NCI-H1105 treated with DMSO at 0.1 percent for 48 hours (cell line): Measurements from ENCODE around the gene NGRN.

Source experiments
- DNase-seq: peaks from one replicate; lab custom pipeline; 2025; lab: John Stamatoyannopoulos, UW

The NGRN gene, protein sequence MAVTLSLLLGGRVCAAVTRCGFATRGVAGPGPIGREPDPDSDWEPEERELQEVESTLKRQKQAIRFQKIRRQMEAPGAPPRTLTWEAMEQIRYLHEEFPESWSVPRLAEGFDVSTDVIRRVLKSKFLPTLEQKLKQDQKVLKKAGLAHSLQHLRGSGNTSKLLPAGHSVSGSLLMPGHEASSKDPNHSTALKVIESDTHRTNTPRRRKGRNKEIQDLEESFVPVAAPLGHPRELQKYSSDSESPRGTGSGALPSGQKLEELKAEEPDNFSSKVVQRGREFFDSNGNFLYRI

DNA sequence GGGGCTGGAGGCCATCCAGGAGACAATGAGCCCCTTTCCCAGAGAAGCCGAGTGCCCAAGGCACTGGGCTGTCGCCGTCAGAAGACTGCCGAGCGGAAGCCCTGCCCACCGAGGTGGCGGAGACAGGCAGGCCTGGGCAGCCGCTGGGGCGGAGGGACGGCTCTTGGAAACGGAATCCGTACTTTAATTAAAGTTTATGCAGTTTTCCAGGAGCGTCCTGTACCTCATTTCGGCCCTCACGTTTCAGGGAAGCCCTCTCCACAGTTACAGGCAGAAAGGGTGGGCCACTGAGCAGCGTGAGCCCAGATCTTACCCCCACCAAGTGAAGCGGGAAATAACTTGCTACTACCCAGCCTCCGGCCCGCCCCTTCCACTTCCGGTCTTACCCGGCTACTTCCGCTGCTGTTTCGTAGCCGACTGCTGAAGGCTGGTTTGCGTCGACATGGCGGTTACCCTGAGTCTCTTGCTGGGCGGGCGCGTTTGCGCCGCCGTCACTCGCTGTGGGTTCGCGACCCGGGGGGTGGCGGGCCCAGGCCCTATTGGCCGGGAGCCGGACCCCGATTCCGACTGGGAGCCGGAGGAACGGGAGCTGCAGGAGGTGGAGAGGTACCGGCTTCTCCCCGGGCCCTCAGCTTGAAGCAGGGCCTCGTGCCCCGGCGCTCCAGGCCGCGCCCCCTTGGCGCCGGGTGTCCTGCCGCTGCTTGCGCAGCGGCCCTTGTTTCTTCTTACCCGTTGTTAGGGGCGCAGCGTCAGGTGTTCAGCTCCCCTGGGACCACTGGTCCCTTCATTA, at the start of gene NGRN:
NGRN (plus strand) TSS at position 402 of the 790 bp plus-strand sequence; CDS start at position 443, 41 bp downstream.
- peak; percentile 78 for DNase-seq

DNA sequence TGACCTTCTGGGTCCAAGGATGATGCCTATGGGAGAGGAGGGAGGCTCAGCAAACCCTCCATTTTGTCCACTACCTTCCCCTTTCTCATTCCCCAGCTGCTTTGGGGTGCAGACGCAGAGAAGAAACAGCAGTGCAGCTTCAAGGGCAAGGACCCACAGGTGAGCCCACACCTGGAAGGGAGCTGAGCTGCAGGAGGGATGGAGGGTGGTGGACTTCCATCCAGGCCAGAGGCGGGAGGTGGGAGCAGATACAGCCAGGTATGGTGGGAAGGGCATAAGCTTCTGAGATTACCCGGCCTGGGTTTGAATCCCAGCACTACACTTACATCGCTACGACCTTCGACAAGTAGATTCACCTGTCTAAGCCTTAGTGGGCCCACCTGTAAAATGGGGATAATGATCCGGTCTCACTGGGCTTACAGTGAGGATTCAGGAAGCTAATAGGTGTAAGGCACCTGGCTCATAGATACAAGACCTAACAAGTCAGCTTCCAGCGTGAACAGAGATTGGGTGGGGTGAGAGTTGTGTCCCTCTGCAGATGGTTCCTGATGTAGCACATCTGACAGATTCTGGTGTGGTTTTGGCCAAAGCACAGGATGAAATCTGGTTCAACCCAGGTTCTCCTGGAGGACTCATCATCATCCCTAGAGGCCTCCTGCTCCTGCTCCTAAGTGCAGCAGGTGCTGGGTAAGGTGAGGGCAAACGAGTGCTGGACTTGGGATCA, 47.6 kb upstream of the NGRN start:
- no peak for DNase-seq

DNA sequence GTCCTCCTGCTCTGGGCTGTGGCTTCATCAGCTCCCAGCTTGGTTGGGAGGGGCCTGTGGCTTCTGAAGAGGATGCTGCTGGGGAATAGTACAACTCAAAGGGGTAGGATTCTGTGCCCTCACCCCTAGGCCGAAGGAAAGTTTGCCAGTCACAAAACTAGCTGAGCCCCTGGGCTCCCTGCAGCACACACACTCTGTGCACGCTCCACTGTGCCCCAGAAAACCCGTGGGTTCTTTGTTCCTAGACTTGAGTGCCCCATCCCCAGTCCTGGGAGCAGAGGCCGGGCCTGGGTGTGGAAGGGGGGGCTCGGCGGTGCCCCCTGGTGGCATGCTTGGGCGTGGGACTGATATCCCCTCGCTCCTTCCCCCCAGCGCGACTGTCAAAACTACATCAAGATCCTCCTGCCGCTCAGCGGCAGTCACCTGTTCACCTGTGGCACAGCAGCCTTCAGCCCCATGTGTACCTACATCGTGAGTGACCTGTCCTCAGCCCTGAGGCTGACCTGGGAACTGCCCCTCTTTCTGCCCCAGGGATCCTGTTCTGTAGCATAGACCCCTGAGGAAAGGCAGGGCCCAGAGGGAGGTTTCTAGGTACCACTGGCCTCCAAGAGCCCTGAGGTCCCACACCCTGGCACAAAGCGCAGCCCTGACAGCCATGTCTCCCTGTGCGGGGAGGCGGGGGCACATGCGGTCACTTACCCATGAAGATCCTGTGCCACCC, 45.9 kb upstream of the NGRN start:
- DNase-seq: no peak

DNA sequence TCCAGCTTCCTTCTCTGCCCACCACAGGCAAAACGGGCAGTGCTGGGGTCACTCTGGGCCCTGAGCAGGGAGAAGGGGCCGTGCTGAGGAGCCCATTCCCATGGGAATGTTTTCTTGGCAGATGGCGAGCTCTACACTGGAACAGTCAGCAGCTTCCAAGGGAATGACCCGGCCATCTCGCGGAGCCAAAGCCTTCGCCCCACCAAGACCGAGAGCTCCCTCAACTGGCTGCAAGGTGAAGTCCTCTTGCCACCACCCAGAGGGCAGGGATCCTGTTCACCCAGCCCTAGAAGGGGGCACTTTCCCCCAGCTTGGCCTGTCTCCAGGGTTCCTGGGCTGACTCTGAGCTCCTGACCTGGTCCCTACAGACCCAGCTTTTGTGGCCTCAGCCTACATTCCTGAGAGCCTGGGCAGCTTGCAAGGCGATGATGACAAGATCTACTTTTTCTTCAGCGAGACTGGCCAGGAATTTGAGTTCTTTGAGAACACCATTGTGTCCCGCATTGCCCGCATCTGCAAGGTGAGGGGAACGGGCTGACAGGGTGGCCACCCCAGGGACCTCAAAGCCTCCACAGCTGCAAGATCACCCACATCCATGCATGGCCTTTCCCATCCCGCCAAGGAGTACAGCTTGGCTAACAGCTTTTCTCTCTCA, 44.1 kb upstream of the NGRN start:
- peak; percentile 40 for DNase-seq

DNA sequence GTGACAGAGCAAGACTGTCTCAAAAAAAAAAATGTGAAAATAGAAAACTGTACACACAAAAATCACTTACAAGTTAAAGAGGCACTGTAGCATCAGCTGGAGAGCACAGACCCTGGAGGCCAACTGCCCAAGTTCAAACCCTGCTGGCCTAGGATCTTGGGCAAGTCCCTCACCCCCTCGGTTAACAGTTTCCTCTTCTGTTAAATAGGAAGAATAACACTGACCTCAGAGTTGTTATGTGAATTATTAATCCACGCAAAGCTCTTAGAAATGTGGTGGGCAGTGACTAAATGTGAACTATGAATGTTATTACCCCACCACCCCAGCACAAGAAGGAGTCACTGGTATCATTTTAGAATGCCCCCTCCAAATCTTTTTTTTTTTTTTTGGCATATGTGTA, 42.9 kb upstream of the NGRN start:
- no peak for DNase-seq

DNA sequence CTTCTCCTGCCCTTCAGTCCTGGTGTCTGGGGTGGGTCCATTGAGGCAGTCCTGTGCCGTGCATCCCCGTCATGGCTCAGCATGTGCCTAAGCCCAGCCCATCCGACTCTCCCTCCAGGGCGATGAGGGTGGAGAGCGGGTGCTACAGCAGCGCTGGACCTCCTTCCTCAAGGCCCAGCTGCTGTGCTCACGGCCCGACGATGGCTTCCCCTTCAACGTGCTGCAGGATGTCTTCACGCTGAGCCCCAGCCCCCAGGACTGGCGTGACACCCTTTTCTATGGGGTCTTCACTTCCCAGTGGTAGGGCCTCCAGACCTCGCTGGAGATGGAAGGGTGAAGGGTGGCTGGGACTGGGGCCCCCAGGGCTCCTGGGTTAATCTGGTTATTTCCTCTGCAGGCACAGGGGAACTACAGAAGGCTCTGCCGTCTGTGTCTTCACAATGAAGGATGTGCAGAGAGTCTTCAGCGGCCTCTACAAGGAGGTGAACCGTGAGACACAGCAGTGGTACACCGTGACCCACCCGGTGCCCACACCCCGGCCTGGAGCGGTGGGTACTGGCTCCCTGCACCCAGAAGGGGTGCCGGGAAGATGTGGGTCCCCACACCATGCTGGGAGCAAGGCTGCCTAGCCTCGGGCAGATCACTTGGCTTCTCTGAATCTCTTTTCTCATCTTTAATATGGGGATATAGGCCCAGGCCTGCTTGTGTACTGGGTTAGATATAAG, 41.9 kb upstream of the NGRN start:
- DNase-seq: no peak

DNA sequence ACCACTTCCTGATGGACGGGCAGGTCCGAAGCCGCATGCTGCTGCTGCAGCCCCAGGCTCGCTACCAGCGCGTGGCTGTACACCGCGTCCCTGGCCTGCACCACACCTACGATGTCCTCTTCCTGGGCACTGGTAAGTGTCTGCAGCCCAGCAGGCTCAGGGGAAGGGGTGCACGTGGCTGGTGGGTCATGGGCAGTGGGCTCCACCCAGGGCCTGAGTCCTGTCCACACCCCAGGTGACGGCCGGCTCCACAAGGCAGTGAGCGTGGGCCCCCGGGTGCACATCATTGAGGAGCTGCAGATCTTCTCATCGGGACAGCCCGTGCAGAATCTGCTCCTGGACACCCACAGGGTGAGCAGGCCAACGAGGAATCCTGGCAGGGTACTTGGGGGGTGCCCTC, 40.4 kb upstream of the NGRN start:
- DNase-seq: no peak

DNA sequence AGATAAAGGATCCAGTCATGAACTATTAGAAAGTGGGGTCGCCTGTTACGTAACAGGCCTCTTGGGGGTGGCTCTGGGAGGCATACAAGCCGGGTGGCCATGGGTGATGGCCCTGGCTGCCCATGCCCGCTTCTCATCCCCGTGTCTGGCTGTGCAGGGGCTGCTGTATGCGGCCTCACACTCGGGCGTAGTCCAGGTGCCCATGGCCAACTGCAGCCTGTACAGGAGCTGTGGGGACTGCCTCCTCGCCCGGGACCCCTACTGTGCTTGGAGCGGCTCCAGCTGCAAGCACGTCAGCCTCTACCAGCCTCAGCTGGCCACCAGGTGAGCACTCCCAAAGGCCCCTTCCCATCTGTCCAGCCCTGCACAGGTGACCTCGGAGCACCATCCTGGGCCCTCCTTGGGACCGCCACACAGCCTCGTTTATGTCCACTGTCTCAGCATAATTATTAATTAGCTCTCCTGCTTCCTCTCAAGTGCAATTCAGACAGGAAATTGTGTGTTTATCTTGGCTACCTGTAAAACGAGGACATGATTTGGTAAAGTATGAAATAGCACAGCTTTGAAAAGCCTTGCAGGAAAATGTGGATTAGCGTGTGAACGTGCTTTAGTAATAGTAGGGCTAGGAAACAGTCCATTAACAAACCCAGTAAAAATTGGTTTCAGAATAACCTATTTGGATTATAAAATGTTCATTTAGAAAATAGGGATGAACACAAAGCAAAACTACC, 39.8 kb upstream of the NGRN start:
- DNase-seq: peak; percentile 20

DNA sequence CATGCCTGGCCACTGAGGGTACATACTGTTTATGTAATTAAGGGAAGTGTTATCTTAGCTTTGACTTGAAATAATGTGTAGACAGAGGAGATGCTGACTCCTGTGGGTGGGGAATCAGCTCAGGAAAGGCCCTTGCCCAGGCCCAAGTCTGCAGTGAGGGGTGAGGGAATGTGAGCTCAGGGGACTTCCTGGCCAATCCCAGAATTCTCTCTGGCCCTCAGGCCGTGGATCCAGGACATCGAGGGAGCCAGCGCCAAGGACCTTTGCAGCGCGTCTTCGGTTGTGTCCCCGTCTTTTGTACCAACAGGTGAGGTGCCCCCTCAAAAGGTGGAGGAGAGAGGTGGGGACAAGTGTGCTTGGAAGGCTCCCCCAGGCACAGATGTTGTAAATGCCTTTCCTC, 38.1 kb upstream of the NGRN start:
- no peak for DNase-seq

DNA sequence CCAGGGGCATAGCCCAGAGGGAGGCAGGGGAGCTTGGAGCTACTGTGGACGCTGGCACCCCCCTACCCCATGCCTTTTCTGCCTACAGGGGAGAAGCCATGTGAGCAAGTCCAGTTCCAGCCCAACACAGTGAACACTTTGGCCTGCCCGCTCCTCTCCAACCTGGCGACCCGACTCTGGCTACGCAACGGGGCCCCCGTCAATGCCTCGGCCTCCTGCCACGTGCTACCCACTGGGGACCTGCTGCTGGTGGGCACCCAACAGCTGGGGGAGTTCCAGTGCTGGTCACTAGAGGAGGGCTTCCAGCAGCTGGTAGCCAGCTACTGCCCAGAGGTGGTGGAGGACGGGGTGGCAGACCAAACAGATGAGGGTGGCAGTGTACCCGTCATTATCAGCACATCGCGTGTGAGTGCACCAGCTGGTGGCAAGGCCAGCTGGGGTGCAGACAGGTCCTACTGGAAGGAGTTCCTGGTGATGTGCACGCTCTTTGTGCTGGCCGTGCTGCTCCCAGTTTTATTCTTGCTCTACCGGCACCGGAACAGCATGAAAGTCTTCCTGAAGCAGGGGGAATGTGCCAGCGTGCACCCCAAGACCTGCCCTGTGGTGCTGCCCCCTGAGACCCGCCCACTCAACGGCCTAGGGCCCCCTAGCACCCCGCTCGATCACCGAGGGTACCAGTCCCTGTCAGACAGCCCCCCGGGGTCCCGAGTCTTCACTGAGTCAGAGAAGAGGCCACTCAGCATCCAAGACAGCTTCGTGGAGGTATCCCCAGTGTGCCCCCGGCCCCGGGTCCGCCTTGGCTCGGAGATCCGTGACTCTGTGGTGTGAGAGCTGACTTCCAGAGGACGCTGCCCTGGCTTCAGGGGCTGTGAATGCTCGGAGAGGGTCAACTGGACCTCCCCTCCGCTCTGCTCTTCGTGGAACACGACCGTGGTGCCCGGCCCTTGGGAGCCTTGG, 37.4 kb upstream of the NGRN start:
- no peak for DNase-seq

DNA sequence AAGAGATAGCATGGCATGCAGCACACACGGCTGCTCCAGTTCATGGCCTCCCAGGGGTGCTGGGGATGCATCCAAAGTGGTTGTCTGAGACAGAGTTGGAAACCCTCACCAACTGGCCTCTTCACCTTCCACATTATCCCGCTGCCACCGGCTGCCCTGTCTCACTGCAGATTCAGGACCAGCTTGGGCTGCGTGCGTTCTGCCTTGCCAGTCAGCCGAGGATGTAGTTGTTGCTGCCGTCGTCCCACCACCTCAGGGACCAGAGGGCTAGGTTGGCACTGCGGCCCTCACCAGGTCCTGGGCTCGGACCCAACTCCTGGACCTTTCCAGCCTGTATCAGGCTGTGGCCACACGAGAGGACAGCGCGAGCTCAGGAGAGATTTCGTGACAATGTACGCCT, 36.5 kb upstream of the NGRN start:
- DNase-seq: no peak

DNA sequence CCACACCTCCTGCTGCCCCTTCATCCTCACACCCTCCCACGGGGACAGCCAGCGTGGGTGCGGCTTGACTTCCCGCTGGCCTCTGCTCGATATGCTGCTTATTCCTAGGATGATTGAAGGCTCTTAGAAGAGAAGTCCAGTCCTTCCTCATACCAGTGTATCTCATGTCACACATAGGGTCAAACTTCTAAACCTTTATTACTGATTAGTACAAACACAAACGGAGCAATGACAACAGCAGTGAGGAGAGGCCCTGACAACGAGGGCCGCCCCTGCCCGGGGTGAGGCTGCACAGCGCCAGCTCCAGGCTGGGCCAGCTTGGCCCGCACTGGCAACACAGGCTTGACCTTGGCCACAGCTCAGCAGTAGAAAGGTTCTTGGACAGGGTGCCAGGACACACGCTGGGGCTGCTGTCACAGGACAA, 35.4 kb upstream of the NGRN start:
- no peak for DNase-seq

DNA sequence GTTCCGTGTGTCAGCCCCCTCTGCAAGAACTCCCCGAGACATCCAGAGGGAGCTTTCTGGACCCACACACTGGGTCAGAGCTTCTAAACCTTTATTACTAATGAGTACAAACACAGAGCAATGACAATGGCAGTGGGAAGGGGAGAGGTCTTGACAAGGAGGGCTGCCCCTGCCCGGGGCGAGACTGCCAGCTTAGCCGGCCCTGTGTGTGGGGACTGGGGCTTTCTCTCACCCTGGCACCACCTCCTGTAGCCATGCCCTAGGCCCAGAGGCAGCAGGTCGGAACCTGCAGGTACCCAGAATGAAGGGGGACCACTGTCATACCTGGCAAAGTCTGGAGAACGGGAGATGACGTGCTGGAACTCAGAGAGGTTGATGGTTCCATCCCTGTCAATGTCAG, 34.9 kb upstream of the NGRN start:
- no peak for DNase-seq

DNA sequence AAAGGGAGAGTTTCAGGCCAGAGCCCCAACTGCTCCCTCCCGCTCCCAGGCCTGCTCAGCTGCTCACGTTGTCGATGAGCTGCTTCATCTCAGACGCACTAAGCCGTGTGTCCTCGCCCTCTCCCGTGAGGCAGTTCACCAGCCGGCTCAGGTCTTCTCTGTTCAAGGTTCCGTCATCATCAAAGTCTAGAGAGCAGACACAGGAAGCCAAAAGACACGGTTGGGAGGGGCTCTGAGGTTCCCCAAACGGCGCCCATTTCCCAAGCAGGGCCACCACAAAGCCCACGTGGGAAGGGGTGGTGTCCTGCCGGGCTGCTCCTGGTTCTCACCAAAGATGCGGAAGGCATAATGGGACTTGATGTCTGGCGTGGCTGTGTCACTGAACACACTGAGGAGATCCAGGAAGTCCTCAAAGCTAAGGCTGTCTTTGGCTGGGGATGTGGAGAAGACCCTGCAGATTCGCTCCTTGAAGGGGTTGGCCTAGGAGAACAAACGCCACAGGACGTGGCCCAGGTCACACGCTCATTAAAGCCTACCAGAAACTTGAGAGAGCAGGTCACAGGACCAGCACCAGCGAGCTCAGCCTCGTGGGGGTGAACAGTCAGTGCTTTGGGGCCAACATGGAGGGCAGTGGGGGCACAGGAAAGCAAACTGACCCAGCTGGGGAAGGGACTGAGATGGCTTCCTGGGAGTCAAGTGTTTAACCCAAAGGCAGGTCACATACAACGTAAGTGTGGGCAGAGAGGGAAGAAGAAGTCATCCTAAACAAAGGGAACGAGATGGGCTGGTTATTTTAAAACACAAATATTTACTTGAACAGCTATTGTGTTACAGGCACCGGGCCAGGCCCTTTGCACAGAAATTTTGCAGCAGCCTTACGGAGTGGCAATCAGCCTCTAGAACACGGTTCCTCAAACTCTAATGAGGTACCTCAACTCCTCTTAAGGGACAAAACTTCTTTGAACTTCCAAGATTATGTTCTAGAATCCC, 34.1 kb upstream of the NGRN start:
- no peak for DNase-seq

DNA sequence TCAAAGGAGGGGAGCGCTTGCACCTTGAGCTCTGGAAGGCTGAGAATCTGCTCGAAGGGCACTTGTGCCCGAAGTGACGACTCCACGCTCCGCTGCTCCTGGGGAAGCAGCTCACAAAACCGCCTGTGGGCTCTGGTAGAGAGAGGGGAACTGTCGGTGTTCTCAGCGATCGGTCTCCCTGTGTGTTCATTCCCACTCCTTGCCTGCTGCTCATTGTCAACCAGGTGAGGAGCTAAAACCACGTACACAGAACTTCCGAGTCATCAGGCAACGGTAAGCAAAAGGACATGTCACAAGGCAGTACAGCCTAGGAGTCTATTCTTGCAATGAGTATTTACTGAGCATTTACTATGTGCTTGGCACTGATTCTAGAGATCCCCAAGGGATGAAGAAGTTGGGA, 33.3 kb upstream of the NGRN start:
- no peak for DNase-seq

DNA sequence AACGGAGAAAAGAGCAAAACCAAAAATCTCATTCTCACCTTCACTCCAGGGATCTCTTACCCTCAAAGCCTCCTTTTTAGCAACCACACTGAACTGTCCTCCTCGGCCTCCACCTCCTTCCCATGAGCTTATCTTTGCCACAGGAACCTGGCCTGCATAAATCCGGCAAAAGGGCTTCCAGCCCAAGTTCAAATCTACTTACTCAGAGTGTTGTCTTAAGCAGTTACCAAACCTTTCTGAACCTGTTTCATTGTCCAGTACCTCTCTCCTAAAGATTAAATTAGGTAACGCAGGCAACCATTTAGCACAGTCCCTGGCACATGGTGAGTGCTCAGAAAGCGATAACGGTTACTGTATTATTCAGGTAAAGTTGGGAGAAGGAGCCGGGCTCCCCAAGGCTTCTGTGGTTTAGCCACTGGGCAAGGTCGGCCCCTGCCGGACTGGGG, 32.5 kb upstream of the NGRN start:
- DNase-seq: no peak

DNA sequence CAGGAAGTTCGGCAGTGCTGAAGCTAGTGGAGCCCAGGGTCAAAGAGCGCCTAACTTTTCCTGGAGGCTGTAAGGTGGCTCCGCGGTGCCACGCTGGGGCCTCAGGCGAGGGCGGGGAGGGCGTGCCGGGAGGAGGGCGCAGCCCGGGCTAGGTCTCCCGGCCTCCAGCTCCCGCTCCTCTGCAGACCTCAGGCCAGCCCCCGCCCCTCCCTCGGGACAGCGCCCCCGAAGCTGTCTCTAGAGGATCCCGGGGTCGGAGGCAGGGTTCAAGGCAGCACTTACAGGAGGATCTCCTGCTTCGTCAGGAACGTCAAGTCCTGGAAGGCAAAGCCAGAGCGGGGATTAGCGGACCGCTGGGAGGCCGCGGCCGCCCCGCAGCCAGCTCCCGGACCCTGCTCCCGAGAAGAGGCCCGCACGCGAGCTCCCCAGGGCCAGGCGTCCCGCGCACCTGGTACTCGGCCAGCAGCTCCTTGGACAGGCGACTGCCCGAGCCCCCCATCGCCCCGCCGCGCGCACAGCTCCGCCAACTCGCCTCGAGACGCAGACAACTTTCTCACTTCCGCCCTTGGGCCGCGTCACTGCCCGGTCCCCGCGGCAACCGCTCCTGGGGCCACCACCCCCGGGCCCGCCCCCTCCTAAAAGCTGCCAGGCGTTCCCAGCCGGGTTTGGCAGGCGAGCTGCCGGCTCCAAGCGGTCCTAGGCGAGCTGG, 31.9 kb upstream of the NGRN start, which contains the start of gene CIB1:
CIB1 (minus strand) TSS at position 555 of the 709 bp plus-strand sequence; CDS start at position 499, 56 bp downstream.
- DNase-seq: peak; percentile 73
